KOPT-K1 (cell line): ENCODE data around the gene TCTA.

ENCODE experiments used
- H3K27ac ChIP-seq: fragments of 200-600 bp; sonication (generic); 2 replicates; pipeline ENCODE4 v1.5.1; 2016; ENCODE audit warnings: antibody characterized with exemption, mild to moderate bottlenecking, low read depth, low read length; ENCODE audit not compliant: poor library complexity, severe bottlenecking
- H3K36me3 ChIP-seq: fragments of 200-600 bp; sonication (generic); 2 replicates; pipeline ENCODE4 v1.5.1; 2017; ENCODE audit warnings: antibody characterized with exemption, mild to moderate bottlenecking, low read length, moderate library complexity; ENCODE audit not compliant: insufficient read depth
- H3K9me3 ChIP-seq: fragments of 200-600 bp; sonication (generic); 2 replicates; pipeline ENCODE4 v1.5.1; 2017; ENCODE audit warnings: antibody characterized with exemption, low read length, mild to moderate bottlenecking; ENCODE audit not compliant: insufficient read depth, poor library complexity, severe bottlenecking

Gene TCTA

GRCh38 chr3:49461443-49462171, 49.4 kb downstream of the TCTA start:
- H3K9me3 ChIP-seq = no peaks in the 10 kb centered on the region
- H3K27ac ChIP-seq = no peak overlapping the region
- H3K36me3 ChIP-seq = no peaks in the 10 kb centered on the region

GRCh38 chr3:49462222-49462621, 50.0 kb downstream of the TCTA start:
- no peaks in the 10 kb centered on the region for H3K36me3 ChIP-seq
- no peak overlapping the region for H3K27ac ChIP-seq
- no peaks in the 10 kb centered on the region for H3K9me3 ChIP-seq

DNA sequence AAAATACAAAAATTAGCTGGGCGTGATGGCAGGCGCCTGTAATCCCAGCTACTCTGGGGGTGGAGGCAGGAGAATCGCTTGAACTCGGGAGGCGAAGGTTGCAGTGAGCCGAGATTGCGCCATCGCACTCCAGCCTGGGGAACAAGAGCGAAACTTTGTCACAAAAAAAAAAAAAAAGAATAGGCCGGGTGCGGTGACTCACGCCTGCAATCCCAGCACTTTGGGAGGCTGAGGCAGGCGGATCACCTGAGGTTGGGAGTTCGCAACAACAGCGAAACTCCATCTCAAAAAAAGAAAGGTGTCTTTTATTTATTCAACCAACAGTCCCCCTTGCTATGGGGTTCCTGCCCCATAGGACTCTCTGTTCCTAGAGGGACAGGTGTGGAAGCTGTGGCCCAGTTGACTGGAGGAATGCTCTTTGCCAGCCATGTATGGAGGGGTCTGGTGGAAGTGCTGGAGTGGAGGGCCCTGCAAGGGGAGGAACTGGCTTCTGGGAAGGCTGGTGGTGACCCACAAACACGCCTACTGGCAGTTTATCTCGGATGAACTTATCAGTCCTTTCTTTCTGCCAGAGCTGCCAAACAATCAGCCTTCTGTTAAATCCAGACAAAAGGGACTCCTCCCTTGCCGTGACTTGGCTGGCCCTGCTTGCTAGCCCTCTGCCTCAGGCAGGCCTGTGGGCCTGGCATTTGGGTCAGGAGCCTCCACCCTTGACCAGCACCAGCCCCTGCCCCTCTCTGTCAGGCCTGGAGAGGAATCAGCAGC, 53.2 kb downstream of the TCTA start:
- no peaks in the 10 kb centered on the region for H3K9me3 ChIP-seq
- H3K27ac ChIP-seq = no peak overlapping the region

More for the DNA sequence above, 53.2 kb downstream of the TCTA start:
- no peaks in the 10 kb centered on the region for H3K36me3 ChIP-seq
